GM12892 (cell line): ENCODE data around the gene FAM124A.

Source experiments
- DNase-seq: peaks from one replicate; pipeline ENCODE4 v3.0.0; 2011; ENCODE audit not compliant: insufficient read length
- FAIRE-seq: peaks from 2 replicates; lab custom pipeline; 2011; peaks lifted over from hg19 to GRCh38; lab: Jason Lieb, UNC
- POLR2A ChIP-seq: IDR thresholded peaks from 2 replicates; pipeline ENCODE4 v1.6.1; 2011; ENCODE audit warnings: low read depth, low read length, control low read depth
- POLR2AphosphoS5 ChIP-seq: IDR thresholded peaks from 2 replicates; pipeline ENCODE4 v1.6.1; 2011; ENCODE audit warnings: low read depth, low read length, control low read depth
- TAF1 ChIP-seq: IDR thresholded peaks from 2 replicates; pipeline ENCODE4 v1.6.1; 2011; ENCODE audit warnings: low read depth, mild to moderate bottlenecking, control low read depth, low read length, borderline replicate concordance

Gene FAM124A

DNA sequence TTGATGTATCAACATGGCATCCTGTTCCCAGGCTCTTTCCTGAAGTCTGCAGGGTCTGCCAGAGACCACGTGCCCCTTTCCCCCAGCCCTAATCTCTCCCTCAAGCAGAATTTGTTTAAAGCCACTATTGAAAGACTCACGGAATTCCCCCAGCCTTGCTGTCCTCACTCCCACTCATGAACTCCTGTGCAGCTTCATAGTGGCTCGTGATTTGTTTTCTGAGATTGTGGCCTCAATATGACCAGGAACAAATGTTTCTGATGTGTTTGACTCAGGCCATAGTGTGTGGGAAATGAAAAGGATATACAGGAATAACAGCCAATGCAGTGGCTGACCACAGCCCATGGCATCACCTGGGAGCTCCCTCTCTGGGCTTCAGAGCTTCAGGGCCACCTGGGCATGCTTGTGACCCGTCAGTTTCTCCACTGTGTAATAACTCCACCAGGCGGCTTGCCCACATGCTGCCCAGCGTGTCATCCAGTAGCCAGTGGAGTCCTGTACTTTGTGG is 109.2 kb downstream of the FAM124A start:
- DNase-seq (no peak), FAIRE-seq (peak; percentile 92)
- TF ChIP-seq POLR2AphosphoS5 (no peak), TAF1 (no peak), POLR2A (no peak)

DNA sequence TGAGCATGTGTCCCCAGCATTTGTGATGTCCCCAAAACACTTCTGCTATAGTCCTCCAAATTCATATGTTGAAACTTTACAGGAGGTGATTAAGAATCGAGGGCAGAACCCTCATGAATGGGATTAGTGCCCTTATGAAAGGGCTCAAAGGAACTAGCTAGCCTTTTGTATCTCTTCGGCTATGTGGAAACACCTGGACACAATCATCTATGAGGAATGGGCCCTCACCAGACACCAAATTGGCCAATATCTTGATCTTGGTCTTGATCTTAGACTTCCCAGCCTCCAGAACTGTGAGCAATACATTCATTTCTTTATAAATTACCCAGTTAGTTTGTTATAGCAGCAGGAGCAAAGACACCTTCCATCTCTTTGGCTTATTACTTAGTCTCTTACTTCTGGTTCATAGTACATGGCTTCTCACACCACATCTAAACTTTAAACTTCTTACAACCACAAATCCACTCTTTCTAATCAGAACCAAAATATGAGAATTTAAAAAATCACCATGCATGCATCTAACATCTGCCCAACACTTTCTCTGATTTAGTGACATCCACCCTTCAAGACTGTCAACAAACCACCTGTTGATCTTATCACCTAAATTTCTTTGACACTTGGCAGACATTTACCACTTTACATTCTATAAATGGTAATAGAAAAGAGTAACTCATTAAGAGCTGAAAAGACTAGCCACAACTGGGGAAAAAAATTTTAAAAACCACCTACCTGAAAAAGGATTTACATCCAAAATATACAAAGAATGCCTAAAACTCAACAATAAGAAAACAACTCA is 110.6 kb downstream of the FAM124A start:
- FAIRE-seq, result peak; percentile 65
- TF ChIP-seq POLR2AphosphoS5 (no peak), TAF1 (no peak)
- no peak for DNase-seq

DNA sequence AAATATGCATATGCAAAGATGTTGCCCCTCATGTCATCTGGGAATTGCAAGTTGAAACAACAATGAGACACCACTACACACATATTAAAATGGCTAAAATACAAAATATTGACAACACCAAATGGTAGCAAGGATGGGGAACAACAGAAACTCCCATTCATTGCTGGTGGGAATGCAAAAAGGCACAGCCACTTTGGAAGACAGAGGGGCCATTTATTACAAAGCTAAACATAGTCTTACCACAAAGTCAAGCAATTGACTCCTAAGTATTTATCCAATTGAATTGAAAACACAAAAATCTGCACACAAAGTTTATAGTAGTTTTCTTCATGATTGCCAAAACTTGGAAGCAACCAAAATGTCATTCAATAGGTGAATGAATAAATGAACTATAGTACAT is 111.2 kb downstream of the FAM124A start:
- no peak for FAIRE-seq
- DNase-seq, result no peak
- TF ChIP-seq POLR2A (no peak), POLR2AphosphoS5 (no peak), TAF1 (no peak)

DNA sequence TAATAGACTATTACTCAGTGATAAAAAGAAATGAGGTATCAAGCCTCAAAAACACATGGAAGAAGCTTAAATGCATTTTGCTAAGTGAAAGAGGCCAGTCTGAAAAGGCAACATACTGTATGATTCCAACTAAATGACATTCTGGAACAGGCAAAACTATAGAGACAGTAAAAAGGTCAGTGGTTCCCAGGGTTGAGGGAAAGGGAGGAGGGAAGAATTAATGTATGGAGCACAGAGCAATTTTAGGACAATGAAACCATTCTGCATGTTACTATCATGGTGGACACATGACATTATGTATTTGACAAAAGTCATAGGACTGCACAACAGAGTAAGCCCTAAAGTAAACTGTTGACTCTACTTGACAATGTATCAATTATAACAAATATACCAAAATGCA is 111.6 kb downstream of the FAM124A start:
- TF ChIP-seq TAF1 (no peak), POLR2A (no peak), POLR2AphosphoS5 (no peak)
- FAIRE-seq, result no peak

More for the DNA sequence above, 111.6 kb downstream of the FAM124A start:
- no peak for DNase-seq
